GM18873 (cell line): ENCODE results near the gene CEP76.

Experiments used
- ATAC-seq: cut with Tn5 transposase; IDR thresholded peaks from one replicate; pipeline ENCODE4 v1.9.1; 2021; ENCODE audit warnings: mild to moderate bottlenecking, moderate library complexity, moderate number of reproducible peaks; ENCODE audit not compliant: unreplicated experiment, low FRiP score

CEP76 gene

DNA sequence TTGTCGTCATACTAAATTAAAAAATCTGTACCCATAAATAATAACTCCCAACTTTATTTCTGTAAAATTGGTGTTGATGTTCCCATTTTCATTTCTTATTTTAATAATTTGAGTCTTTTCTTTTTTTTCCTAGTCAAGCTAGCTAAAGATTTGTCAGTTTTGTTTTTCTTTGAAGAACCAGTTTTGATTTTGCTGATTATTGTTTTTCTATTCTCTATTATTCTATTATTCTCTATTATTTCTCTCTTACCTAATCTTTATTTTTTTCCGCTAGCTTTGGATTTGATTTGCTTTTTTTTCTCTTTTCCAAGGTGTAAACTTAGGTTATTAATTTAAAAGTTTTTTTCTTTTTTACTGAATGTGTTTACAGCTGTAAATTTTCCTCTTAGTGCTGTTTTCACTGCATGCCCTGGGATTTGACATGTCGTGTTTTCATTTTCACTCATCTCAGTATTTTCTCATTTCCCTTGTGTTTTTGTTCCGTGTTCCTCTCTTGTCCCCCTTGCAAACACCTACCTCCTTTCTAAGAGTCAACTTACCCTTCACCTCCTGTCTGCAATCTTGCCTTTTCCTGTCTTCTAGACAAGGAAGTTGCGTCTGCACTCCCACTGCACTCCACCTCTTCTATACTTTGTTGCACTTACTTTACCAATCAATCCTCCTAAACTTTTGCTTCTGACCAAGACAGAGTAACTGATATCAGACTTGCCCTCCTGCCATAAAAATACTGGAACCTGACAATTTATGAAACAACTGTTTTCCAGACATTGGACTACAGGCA, 19.2 kb upstream of the CEP76 start:
- no peak for ATAC-seq

DNA sequence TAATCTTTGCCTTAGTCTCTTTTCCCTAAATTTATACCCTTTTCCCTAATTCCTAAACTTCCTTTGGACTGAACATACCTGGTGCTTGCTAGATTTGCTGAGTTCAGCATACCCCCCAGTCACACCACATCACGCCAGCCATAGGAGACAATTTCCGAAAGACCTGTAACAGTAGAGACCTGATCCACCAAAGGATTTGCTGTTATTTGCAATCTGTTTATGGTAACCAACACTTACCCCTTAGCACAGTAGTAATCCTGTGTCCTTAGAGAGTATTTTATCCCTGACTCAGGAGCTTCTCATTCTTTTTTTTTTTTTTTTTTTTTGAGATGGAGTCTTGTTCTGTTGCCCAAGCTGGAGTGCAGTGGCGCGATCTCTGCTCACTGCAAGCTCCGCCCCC, 8.9 kb upstream of the CEP76 start:
- no peak for ATAC-seq

DNA sequence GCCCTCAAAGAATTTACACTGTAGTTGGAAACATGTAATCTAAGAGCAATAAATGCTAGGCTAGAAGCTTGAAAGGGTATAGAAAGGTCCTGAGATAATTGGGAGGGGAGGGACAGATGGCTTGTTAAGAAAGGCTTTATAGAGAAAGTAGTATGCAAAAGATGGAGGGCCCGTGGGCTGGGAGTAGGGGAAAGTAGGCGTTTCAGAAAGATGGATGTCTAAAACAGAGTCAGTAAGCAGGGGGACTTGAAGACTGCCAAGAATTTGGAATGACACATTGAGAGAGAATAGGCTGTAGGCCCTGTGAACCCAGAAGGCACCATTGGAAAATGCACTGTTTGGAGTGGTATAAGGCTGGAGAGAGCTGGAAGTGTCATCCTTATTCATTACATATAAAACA, 1.1 kb upstream of the CEP76 start:
- no peak for ATAC-seq

DNA sequence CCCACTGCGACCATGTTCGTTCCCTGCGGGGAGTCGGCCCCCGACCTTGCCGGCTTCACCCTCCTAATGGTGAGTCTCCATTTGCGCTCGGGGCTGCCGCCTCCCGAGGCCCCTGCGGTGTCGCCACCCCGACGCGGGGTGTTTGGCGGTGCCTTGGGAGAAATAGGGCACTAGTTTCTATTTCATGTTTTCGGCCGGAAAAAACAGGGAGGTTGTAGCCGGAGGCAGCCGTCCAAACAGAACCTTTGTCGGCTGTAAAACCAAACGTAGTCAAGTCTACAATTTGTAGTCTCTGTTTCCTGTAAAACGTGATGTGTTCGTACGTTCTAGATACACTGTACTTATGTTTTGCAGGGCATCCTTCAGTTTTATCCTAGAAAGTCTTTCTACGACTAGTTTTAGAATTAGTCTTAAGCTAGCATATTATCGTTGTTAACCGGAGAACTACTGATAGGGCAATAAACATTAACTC, 609 bp upstream of the CEP76 start:
- ATAC-seq: no peak

DNA sequence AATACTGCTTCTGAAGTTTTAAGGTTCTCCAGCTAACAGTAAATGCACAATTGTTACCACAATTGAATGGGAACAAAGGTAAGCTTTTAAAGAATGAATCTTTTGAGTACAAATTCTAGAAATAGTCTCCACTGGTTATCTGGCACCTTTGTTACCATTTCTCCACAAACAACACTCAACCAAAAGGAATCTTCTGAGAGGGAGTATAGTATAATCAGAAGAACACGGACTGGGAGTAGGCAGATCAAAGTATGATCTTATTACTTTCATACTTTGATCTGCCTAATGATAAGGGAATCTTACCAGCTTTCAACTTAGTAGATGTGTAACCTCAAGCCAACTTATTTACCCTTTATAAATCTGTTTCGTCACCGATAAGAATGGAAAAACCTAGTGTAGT, 1.4 kb downstream of the CEP76 start:
- ATAC-seq: no peak

DNA sequence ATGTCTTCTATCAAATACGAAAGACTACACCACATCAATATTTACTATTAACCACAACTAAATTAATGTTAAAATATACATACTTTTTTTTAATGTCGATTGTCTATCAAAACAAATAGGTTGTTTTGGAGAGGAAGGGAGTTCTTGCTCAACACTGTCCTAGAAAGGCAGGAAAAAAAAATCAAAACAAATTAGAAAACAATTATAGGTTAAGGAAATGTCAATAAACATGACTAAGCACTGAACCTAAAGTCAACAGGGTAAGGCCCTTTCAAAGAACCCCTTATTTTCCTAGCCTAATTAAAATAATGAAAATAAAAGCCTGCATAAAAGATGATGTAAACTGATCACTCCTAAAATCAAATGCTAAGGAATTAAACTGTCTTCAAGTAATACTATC, 2.8 kb downstream of the CEP76 start:
- no peak for ATAC-seq

DNA sequence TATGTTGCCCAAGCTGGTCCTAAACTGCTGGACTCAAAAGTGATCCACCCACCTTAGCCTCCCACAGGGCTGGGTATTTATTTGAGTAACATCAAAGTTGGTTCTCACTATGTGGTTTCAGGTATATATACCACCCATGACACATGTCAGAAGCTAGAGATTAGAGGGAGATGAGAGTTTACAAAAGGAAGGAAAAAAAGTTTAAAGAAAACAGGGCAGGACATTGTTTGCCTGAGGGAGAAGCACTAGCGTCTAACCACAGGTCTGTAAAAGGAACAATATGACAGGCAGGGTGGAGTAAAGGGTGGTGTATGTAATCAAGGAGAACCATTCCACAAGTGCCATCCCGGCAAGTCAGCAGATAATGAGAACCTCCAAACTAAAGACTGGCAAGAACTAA, 8.5 kb downstream of the CEP76 start:
- ATAC-seq: no peak

DNA sequence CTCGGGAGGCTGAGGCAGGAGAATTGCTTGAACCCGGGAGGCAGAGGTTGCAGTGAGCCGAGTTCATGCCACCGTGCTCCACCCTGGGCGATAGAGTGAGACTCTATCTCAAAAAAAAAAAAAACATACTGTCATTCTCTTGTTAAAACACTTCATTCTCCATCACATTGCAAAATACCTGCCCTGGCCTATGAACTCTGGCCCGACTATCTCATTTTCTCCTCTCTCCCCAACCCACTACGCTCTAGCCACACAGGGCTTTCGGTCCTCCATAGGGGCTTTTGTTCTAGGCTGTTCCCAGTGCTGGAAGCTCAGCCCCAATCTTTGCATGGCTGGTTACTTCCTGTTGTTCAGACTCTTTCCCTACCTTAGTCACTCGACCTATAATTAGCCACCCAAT, 10.3 kb downstream of the CEP76 start:
- ATAC-seq: no peak

DNA sequence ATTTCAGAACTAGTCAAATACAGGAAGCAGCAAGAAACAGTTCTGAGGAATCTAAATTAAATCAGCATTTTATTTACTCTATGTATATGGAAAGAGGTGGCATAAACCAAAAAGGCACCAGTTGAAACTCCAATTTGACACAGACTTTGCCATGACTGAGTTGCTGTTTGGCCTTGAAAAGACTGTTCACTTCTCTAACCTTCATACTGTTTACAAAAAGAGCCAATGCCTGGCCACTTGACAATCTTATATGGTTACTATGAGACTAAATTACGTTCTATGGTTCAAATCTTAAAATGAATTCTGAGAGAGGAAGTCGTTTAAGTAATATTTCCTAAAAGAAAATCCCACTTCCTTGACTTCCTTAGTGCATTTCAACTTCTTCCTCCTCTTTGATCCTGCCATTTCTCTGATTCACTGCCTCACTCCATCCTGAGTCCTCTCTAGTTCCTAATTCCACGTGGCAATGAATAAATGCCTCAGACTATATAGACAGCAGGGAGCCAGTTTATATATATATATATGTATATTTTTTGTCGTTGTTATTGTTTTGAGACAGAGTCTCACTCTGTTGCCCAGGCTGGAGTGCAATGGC, 13.2 kb downstream of the CEP76 start:
- ATAC-seq: no peak

DNA sequence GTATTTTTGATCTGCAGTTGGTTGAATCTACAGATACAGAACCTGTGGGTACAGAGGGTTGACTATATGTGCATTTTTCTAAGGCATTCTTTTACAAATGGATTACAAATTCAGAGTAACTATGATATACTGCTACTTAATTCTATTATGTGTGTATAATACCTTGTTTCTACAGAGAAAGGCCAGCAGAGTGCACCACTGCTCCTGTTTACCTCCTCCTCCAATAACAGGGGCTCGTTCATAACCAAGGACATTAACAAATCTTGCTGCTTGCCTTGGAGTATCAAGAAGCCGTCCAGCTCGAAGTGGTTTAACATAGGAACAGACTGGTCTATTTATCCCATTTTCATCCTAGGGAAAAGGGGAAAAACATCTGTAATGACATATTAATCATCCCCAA, 16.4 kb downstream of the CEP76 start:
- no peak for ATAC-seq

DNA sequence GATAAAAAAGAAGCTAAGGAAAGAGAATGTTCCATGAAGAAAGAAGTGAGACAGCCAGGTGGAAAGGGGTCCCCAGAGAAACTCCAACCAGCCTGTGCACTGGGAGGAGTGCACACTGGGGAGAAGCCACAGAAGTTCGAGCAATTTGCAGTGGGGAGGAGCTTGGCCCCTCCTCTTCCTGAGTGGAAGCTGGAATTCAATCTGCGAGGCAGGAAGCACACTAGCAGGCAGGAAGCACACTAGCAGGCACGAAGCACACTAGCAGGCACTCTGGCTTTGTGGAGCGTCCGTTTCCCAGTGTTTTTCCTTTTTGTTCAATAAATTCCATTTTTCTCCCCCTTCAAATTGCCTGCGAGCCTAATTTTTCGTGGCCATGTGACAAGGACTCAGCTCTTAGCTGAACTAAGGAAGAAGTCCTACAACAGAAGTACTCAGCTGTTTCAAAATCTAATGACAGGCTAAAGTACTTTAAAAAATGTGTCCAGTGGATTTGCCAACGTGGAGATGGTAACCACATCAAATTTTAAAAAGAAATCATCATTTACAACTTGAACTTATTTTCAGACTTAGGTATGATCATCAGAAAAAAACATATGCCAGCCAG, 23.2 kb downstream of the CEP76 start:
- no peak for ATAC-seq

DNA sequence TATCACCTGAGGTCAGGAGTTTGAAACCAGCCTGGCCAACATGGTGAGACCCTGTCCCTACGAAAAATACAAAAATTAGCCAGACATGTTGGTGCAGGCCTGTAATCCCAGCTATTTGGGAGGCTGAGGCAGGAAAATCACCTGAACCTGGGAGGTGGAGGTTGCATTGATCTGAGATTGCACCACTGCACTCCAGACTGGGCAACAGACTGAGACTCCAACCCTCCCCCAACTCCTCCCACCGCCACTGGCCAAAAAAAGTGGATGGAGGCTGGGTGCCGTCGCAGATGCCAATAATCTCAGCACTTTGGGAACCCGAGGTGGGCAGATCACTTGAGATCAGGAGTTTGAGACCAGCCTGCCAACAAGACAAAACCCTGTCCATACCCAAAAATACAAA, 34.5 kb downstream of the CEP76 start:
- ATAC-seq: no peak

DNA sequence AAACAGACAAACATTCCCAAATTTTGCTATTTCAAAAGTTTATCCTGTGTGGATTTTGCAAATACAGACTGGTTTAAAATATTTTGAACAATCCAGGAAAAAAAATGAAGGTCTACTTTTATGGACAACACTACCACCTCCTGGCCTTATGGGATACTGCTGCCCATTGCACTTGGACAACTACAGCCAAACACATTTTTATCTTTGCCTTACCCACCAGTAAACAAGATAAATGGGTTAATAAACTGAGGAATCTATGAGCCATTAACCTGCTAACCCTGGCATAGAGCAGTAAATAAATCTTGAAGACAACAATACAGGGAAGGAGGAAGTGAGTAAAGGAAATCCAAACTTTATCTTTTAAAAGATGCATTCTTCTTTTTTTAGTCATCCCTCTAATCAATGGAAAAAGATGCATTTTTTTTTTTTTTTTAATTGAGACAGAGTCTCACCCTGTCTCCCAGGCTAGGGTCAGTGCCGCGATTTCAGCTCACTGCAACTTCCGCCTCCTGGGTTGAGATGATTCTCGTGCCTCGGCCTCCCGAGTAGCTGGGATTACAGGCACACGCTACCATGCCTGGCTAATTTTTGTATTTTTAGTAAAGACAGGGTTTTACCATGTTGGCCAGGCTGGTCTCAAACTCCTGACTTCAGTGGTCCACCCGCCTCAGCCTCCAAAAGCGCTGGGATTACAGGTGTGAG, 42.5 kb downstream of the CEP76 start:
- ATAC-seq: no peak

DNA sequence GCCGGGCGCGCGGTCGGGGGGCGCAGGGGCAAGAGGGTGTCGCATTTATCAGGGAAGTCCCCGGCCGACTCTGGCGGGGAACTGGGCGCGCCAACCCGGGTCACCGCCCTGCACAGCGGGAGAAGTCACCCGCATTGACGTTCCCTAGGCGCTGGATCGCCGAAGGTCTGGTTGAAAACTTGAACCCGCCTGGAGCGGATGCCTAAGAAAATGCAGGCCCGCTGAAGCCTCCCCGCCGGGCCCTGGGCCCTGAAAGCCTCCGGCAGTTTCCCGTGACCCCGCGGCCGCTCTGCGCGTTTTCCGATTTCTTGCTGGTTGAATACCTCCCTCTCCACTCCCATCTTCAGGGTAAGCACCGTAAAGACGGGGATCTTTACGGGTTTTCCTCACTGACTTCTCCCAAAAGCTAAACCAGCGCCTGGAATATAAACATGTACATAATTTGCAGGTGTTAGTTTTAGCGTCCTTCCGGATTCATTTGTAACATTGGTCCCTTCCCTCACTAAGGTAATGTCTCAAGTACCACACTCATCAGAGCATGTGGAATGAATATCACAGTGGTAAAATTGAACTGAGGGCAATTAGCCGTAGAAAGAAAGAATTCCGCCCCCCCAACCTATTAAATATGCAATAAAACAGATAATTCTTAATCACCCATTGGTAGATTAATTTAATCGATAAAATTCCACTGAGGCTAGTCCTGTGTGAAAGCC, 43.9 kb downstream of the CEP76 start:
- no peak for ATAC-seq

DNA sequence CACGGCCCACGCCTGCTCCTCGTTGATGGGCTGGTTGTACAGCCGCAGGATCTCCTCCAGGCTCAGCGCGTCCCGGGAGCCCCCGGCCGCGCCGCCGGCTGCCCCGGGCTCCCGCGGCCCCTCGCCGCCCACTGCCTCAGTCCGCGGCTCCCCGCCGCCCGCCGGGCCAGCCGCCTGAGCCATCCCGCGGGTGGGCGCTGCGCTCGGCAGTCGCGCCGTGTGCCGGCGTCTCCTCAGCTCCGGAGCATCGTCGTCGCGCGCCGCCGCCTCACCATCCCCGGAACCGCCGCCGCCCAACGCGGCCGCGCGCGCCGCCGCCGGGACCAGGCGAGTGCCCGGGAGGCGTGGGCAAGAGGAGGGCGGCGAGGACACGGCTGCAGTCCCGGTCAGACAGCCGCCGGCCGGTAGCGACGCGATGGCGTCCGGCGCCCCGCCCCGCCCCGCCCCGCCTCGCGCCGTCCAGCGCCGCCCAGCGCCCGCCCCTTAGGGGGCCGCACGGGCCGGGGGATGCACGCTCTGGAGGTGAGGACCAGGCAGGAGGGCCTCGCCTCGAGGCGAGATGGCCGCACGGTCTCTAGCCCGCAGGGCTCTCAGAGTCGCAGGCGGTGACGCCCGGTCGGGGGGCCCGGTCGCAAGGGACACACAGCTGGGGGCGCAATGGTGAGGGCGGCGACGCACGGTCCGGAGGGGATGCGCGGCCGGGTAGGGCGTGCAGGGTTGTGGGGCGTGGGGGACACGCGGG, 44.7 kb downstream of the CEP76 start, which contains the start of gene SPIRE1:
SPIRE1 (minus strand) TSS at position 424 of the 742 bp plus-strand sequence; CDS start at position 183, 241 bp downstream.
- ATAC-seq: no peak

DNA sequence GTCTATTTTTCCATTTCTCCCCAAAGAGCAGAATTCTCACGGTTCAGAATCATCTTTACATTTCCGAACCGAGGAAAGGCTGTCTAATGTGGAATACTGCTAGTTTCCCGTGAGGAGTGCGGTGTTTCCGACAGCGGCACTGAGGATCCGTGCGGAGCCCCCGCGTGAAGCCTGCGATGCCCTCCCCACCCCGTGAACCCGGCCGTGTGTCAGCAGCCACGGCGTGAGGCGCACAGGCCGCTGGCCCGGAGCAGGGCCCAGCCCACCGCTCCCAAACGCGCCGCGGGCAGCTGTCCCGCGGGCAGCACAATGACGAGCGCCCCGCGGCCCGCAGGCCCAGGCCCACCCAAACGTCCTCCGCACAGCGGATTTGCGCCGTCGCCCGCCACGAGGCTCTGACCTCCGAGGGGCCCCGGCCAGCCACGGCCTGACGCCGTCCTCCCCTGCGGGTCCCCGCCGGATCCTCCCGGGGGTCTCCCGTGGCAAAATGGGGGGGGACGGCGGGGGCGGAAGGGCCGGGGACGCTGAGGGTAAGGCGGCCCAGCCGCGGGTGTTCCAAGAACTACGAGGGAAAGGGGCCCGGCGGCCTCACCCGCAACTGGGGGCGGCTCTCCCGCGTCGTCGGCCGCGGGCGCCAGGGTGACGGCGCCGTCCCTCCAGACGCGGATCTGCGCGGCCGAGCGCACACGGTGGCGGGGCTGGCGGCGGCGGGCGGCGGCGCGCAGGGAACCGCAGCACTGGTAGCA, 45.4 kb downstream of the CEP76 start:
- no peak for ATAC-seq

DNA sequence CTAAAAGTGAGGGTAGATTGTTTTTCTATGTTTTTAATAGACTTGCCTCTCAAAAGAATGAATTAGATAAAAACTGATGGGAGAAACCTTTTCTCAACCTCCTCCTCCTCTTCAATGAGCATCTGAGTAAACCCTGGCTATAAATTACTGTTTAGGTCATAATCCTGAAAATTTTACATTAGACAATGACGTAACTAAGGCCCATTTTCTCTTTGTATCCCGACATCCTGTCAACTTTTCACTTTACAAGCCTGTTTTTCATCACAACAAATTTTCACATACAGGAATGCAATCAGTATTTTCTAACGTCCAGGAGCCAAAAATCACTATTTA, 46.0 kb downstream of the CEP76 start:
- ATAC-seq: no peak

DNA sequence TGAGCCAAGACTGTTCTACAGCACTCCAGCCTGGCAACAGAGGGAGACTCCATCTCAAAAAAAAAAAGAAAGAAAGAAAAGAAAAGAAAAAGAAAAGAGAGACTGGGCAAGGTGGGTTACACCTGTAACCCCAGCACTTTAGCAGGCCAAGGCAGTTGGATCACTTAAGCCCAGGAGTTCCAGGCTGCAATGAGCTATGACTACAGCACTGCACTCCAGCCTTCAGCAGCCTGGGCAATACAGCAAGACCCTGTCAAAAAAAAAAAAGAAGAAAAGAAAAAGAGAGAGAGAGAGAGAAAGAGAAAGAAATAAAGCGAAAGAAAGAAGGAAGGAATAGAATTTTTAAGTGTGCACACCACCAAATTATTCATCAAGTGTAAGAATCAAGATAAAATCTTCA, 47.6 kb downstream of the CEP76 start:
- ATAC-seq: no peak

DNA sequence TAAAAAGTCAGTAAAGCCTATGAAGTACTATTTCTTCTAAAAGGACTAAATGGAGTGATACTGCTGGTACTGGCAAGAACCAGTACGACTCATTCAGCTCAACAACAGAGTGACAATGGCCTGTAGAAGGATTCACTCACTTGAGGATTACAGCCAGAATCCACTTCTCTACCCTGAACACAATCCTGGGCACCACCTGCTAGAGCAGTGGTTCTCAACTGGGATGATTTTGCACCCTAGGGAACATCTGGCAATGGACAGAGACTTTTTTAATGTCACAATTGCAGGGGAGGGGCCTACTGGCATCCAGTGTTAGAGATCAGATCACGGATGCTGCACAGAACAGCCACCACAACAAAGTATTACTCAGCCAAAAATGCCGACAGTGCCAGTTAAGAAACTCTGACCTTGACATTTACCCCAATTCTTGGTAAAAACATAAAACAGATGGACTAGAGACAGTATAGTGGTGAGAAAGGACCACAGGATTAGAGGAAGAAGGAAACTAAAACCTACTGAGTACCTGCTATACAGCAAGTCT, 49.6 kb downstream of the CEP76 start:
- no peak for ATAC-seq
